ENCODE measurements around the gene EXOC3L1. TPM values are rescaled to one million over a fixed set of nuclear protein-coding genes. Genes with fewer than 3 reads are reported as not detected.

Gene EXOC3L1
- total RNA-seq, 1 experiment from 2014 or later = 0.61 TPM

GRCh38 chr16:67191995-67192681 lies 2.2 kb upstream of the EXOC3L1 start, which contains the start of gene E2F4:
Gene E2F4, plus strand, starts transcription at chr16:67192155. Its CDS starts 73 bp downstream, at chr16:67192228.
- TSS peak; percentile 50 for BruUV-seq (replicated peaks)
- no peaks in the 10 kb centered on the region for H3K9me3 ChIP-seq
- no peak for TF ChIP-seq CTCF (IDR thresholded peaks at IDR 0.05; ENCODE audit: insufficient read depth in 1 of 2, low read depth in 1 of 2, low read length in 1 of 2, severe bottlenecking in 1 of 2, unreplicated experiment in 1 of 2)
- Mint-ChIP-seq H3K27ac (ENCODE audit: unreplicated experiment) (peak within 1 kb of the TSS; percentile 54), H3K27me3 (ENCODE audit: insufficient read depth, unreplicated experiment) (no peaks in the 10 kb centered on the region), H3K9me3 (ENCODE audit: unreplicated experiment) (no peaks in the 10 kb centered on the region), H3K4me1 (ENCODE audit: low read depth, unreplicated experiment) (peaks cover 24% of the 10 kb centered on the region), H3K36me3 (ENCODE audit: insufficient read depth, unreplicated experiment) (peaks cover 47% of the 10 kb centered on the region), H3K4me3 (ENCODE audit: unreplicated experiment) (peak within 1 kb of the TSS; percentile 77)
- ChIA-PET CTCF (interaction anchor here (1.0 kb wide), 1 partner anchor 54 kb away, joined by 4 read pairs; no protein-coding TSS in a partner anchor), POLR2A (interaction anchor here (0.6 to 1.2 kb wide), 4 partner anchors 22 to 213 kb away, joined by 3 read pairs; partner anchors contain the start of genes FHOD1, NOL3 and TMEM208)
- peaks cover 20% of the 10 kb centered on the region for H3K4me1 ChIP-seq
- no peaks in the 10 kb centered on the region for H3K27me3 ChIP-seq (replicated peaks; ENCODE audit: control insufficient read depth, insufficient read depth, low read length)
- peak; percentile 92 to 94 for DNase-seq
- intact Hi-C loops (cut with micrococcal nuclease; ENCODE audit: unreplicated experiment) = loop anchor here (2.0 kb wide), 1 partner anchor 55 kb away; the partner anchor contains the start of gene FHOD1
- peaks cover 11% of the 10 kb centered on the region for H3K36me3 ChIP-seq (ENCODE audit: control insufficient read depth, insufficient read depth, low read length)
- peak within 1 kb of the TSS; percentile 90 for H3K4me3 ChIP-seq (ENCODE audit: low read depth, low read length)

- peaks cover 22% of the 10 kb centered on the region for H3K4me1 ChIP-seq
- H3K4me3 ChIP-seq (ENCODE audit: low read depth, low read length) = peak overlapping the region; percentile 90
- DNase-seq = no peak
- no peaks in the 10 kb centered on the region for H3K27me3 ChIP-seq (replicated peaks; ENCODE audit: control insufficient read depth, insufficient read depth, low read length)
- ChIA-PET POLR2A (no interaction called here), CTCF (no interaction called here)
- H3K9me3 ChIP-seq = no peaks in the 10 kb centered on the region
- Mint-ChIP-seq H3K9me3 (ENCODE audit: unreplicated experiment) (no peaks in the 10 kb centered on the region), H3K4me1 (ENCODE audit: low read depth, unreplicated experiment) (peaks cover 18% of the 10 kb centered on the region), H3K36me3 (ENCODE audit: insufficient read depth, unreplicated experiment) (peaks cover 41% of the 10 kb centered on the region), H3K27me3 (ENCODE audit: insufficient read depth, unreplicated experiment) (no peaks in the 10 kb centered on the region), H3K27ac (ENCODE audit: unreplicated experiment) (peak overlapping the region; percentile 54), H3K4me3 (ENCODE audit: unreplicated experiment) (peak overlapping the region; percentile 77)
- intact Hi-C loops (cut with micrococcal nuclease; ENCODE audit: unreplicated experiment) = no loop called here
- no peak for TF ChIP-seq CTCF (IDR thresholded peaks at IDR 0.05; ENCODE audit: insufficient read depth in 1 of 2, low read depth in 1 of 2, low read length in 1 of 2, severe bottlenecking in 1 of 2, unreplicated experiment in 1 of 2)
- peaks cover 11% of the 10 kb centered on the region for H3K36me3 ChIP-seq (ENCODE audit: control insufficient read depth, insufficient read depth, low read length)
- no TSS peak for BruUV-seq (replicated peaks)
Measured at GRCh38 chr16:67191411-67191994, 1.6 kb upstream of the EXOC3L1 start.

GRCh38 chr16:67190448-67191399 lies 788 bp upstream of the EXOC3L1 start:
- peak overlapping the region; percentile 54 for H3K27ac Mint-ChIP-seq (ENCODE audit: unreplicated experiment)
- Histone ChIP-seq H3K27me3 (replicated peaks; ENCODE audit: control insufficient read depth, insufficient read depth, low read length) (no peaks in the 10 kb centered on the region), H3K4me1 (peaks cover 26% of the 10 kb centered on the region), H3K4me3 (ENCODE audit: low read depth, low read length) (no peak overlapping the region), H3K9me3 (no peaks in the 10 kb centered on the region), H3K36me3 (ENCODE audit: control insufficient read depth, insufficient read depth, low read length) (peaks cover 9% of the 10 kb centered on the region)
- DNase-seq = no peak
- H3K36me3 Mint-ChIP-seq (ENCODE audit: insufficient read depth, unreplicated experiment) = peaks cover 33% of the 10 kb centered on the region
- H3K9me3 Mint-ChIP-seq (ENCODE audit: unreplicated experiment) = no peaks in the 10 kb centered on the region
- intact Hi-C loops (cut with micrococcal nuclease; ENCODE audit: unreplicated experiment) = no loop called here
- H3K4me3 Mint-ChIP-seq (ENCODE audit: unreplicated experiment) = peak overlapping the region; percentile 77
- no TSS peak for BruUV-seq (replicated peaks)
- ChIA-PET CTCF (no interaction called here), POLR2A (no interaction called here)
- no peak for TF ChIP-seq CTCF (IDR thresholded peaks at IDR 0.05; ENCODE audit: insufficient read depth in 1 of 2, low read depth in 1 of 2, low read length in 1 of 2, severe bottlenecking in 1 of 2, unreplicated experiment in 1 of 2)
- peaks cover 10% of the 10 kb centered on the region for H3K4me1 Mint-ChIP-seq (ENCODE audit: low read depth, unreplicated experiment)
- no peaks in the 10 kb centered on the region for H3K27me3 Mint-ChIP-seq (ENCODE audit: insufficient read depth, unreplicated experiment)

Measured in Caco-2 (cell line).